OCI-LY7 (cell line): Measurements from ENCODE around the gene ZNF692. TPM values are rescaled to one million over a fixed set of nuclear protein-coding genes. Genes with fewer than 3 reads are reported as not detected.
A peak's percentile ranks its signal among the peaks of the same experiment; 100 is the strongest.

Source experiments
- BruUV-seq: library from RNA; stranded (reverse); fragments of 400-500 nt; replicated peaks from 2 replicates; lab custom pipeline; 2021; lab: Mats Ljungman, UMichigan
- CTCF ChIA-PET: fragments of 300-600 bp; sonication (Branson Sonifier 250); formaldehyde crosslinking; loops from one replicate; lab custom pipeline; 2022; ENCODE audit warnings: antibody characterized with exemption; ENCODE audit not compliant: unreplicated experiment; lab: Charles Lee
- POLR2A ChIA-PET: fragments of 300-600 bp; sonication (Branson Sonifier 250); formaldehyde crosslinking; loops from one replicate; lab custom pipeline; 2022; ENCODE audit warnings: antibody characterized with exemption; lab: Charles Lee
- DNase-seq: peaks from one replicate; pipeline ENCODE4 v3.0.0-alpha.2; 2015; ENCODE audit warnings: low spot score
- H2AFZ ChIP-seq: fragments of 200-600 bp; sonication (generic), shearing (Covaris generic); 2 replicates; pipeline ENCODE4 v1.6.1; 2014; ENCODE audit warnings: mild to moderate bottlenecking, antibody characterized with exemption, low read length, moderate library complexity
- H3K27ac ChIP-seq: fragments of 200-600 bp; sonication (generic); 2 replicates; pipeline ENCODE4 v1.5.1; 2014; ENCODE audit warnings: mixed run types, low read depth, mild to moderate bottlenecking, moderate library complexity, low read length, inconsistent platforms; ENCODE audit not compliant: poor library complexity, severe bottlenecking
- H3K36me3 ChIP-seq: fragments of 200-600 bp; sonication (generic); 2 replicates; pipeline ENCODE4 v1.6.1; 2014; ENCODE audit warnings: mild to moderate bottlenecking, antibody characterized with exemption, low read length, moderate library complexity, mixed read lengths; ENCODE audit not compliant: insufficient read depth
- H3K4me1 ChIP-seq: fragments of 200-600 bp; sonication (generic); 2 replicates; pipeline ENCODE4 v1.5.1; 2014; ENCODE audit warnings: mild to moderate bottlenecking, low read length; ENCODE audit not compliant: insufficient read depth, poor library complexity, severe bottlenecking
- H3K4me2 ChIP-seq: fragments of 200-600 bp; sonication (generic); 2 replicates; pipeline ENCODE4 v1.6.1; 2014; ENCODE audit warnings: mild to moderate bottlenecking, low read length
- H3K4me3 ChIP-seq: fragments of 200-600 bp; sonication (generic); 2 replicates; pipeline ENCODE4 v1.5.1; 2014; ENCODE audit warnings: mild to moderate bottlenecking, low read depth, low read length; ENCODE audit not compliant: poor library complexity, severe bottlenecking
- H3K79me2 ChIP-seq: fragments of 200-600 bp; sonication (generic); 2 replicates; pipeline ENCODE4 v1.6.1; 2016; ENCODE audit warnings: low read depth, mild to moderate bottlenecking, low read length, moderate library complexity, mixed read lengths; ENCODE audit not compliant: insufficient read depth
- H3K9me2 ChIP-seq: fragments of 200-600 bp; sonication (generic); 2 replicates; pipeline ENCODE4 v1.6.1; 2016; ENCODE audit warnings: mild to moderate bottlenecking, low read length, mixed read lengths; ENCODE audit not compliant: insufficient read depth
- H3K9me3 ChIP-seq: fragments of 200-600 bp; sonication (generic); 2 replicates; pipeline ENCODE4 v1.6.1; 2014; ENCODE audit warnings: mild to moderate bottlenecking, mixed run types, low read length, mixed read lengths
- H4K20me1 ChIP-seq: fragments of 200-600 bp; sonication (generic); 2 replicates; pipeline ENCODE4 v1.6.1; 2014; ENCODE audit warnings: mild to moderate bottlenecking, antibody characterized with exemption, low read length, moderate library complexity, mixed read lengths; ENCODE audit not compliant: insufficient read depth
- EZH2phosphoT487 ChIP-seq: fragments of 200-600 bp; sonication (generic); IDR thresholded peaks from 2 replicates; pipeline ENCODE4 v1.6.1; 2018; ENCODE audit warnings: low read depth, borderline replicate concordance, mild to moderate bottlenecking, mixed run types, antibody characterized with exemption, low read length, moderate library complexity, mixed read lengths
- intact Hi-C: fragments of 100-400 bp; cut with micrococcal nuclease; formaldehyde crosslinking; loops from one replicate; pipeline ENCODE4 v1.10.0; 2022; ENCODE audit not compliant: unreplicated experiment
- total RNA-seq, 2 experiments: library from RNA; depleted of rRNA in 1 of 2; stranded (reverse); fragments of >200 nt in 1 of 2; shearing (Covaris generic) in 1 of 2; gene quantifications; 2 replicates each; pipeline ENCODE4 v1.2.3, GENCODE V29; 2014 to 2022
- TF ChIP-seq, protein P1 (sequence below): fragments of 200-600 bp; sonication (generic); conservative IDR thresholded peaks from 2 replicates; pipeline ENCODE4 v1.5.1; 2014; ENCODE audit warnings: mild to moderate bottlenecking, antibody characterized with exemption, low read length, moderate library complexity, mixed read lengths

The ZNF692 gene
- total RNA-seq, 2 experiments from 2014 or later = 65.0 to 67.4 TPM

- Histone ChIP-seq H3K4me1 (peaks cover 24% of the 10 kb centered on the region), H3K36me3 (no peaks in the 10 kb centered on the region), H2AFZ (peak overlapping the region; percentile 71), H3K27ac (no peak overlapping the region), H3K4me3 (no peak overlapping the region), H4K20me1 (no peaks in the 10 kb centered on the region), H3K79me2 (no peaks in the 10 kb centered on the region), H3K9me3 (no peaks in the 10 kb centered on the region), H3K4me2 (peak overlapping the region; percentile 48), H3K9me2 (no peaks in the 10 kb centered on the region)
- intact Hi-C loops = no loop called here
- no peak for TF ChIP-seq EZH2phosphoT487
- TF ChIP-seq, protein P1, sequence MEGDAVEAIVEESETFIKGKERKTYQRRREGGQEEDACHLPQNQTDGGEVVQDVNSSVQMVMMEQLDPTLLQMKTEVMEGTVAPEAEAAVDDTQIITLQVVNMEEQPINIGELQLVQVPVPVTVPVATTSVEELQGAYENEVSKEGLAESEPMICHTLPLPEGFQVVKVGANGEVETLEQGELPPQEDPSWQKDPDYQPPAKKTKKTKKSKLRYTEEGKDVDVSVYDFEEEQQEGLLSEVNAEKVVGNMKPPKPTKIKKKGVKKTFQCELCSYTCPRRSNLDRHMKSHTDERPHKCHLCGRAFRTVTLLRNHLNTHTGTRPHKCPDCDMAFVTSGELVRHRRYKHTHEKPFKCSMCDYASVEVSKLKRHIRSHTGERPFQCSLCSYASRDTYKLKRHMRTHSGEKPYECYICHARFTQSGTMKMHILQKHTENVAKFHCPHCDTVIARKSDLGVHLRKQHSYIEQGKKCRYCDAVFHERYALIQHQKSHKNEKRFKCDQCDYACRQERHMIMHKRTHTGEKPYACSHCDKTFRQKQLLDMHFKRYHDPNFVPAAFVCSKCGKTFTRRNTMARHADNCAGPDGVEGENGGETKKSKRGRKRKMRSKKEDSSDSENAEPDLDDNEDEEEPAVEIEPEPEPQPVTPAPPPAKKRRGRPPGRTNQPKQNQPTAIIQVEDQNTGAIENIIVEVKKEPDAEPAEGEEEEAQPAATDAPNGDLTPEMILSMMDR = no peak
- ChIA-PET POLR2A (interaction anchor here (0.6 to 2.1 kb wide), 5 partner anchors 13 to 27 kb away, joined by 3 to 12 read pairs (median 7); partner anchors contain the start of genes PGBD2 and ZNF692), CTCF (no interaction called here)
- no TSS peak for BruUV-seq
- no peak for DNase-seq
These were observed 27.5 kb upstream of the ZNF692 start for GRCh38 chr1:248886237-248886895.

- CTCF ChIA-PET = no interaction called here
- peak; percentile 32 for DNase-seq
- TF ChIP-seq, protein P1 = no peak
- TF ChIP-seq EZH2phosphoT487 = no peak
- H3K4me3 ChIP-seq = peak overlapping the region; percentile 7
- peak overlapping the region; percentile 48 for H3K4me2 ChIP-seq
- H3K27ac ChIP-seq = peak overlapping the region; percentile 29
- intact Hi-C loops = no loop called here
- no peaks in the 10 kb centered on the region for H3K79me2 ChIP-seq
- H4K20me1 ChIP-seq = no peaks in the 10 kb centered on the region
- peaks cover 24% of the 10 kb centered on the region for H3K4me1 ChIP-seq
- POLR2A ChIA-PET = interaction anchor here (0.7 to 2.1 kb wide), 6 partner anchors 13 to 24 kb away, joined by 4 to 7 read pairs (median 6); partner anchors contain the start of gene PGBD2
- no peaks in the 10 kb centered on the region for H3K36me3 ChIP-seq
- H3K9me3 ChIP-seq = no peaks in the 10 kb centered on the region
- no peaks in the 10 kb centered on the region for H3K9me2 ChIP-seq
- BruUV-seq = no TSS peak
- peak overlapping the region; percentile 71 for H2AFZ ChIP-seq
These were observed 26.8 kb upstream of the ZNF692 start for GRCh38 chr1:248885646-248886045.
